H1 (cell line): Measurements from ENCODE around the gene SLC25A26. TPM values are rescaled to one million over a fixed set of nuclear protein-coding genes. Genes with fewer than 3 reads are reported as not detected.

Experiments
- CTCF ChIA-PET: fragments of 300-600 bp; sonication (Branson Sonifier 250); formaldehyde crosslinking; loops from one replicate; lab custom pipeline; 2021; ENCODE audit not compliant: partially characterized antibody; lab: Charles Lee
- POLR2A ChIA-PET: fragments of 300-600 bp; sonication (Branson Sonifier 250); formaldehyde crosslinking; loops from one replicate; lab custom pipeline; 2021; ENCODE audit warnings: inconsistent platforms; ENCODE audit not compliant: partially characterized antibody; lab: Charles Lee
- DNase-seq, 2 experiments: peaks; one replicate each; pipeline versions ENCODE4 v3.0.0 to v3.0.0-alpha.2; 2010 to 2022; ENCODE audit warnings: low spot score in 2 of 2, low read depth in 1 of 2, mixed read lengths in 1 of 2
- FAIRE-seq: peaks from 2 replicates; lab custom pipeline; 2011; peaks lifted over from hg19 to GRCh38; lab: Jason Lieb, UNC
- H2AFZ ChIP-seq: 2 replicates; pipeline ENCODE4 v1.8.1; 2012; ENCODE audit warnings: low read length, inconsistent platforms
- H2AK5ac ChIP-seq: 2 replicates; pipeline ENCODE4 v1.6.1; 2013; ENCODE audit warnings: low read depth, low read length
- H2BK120ac ChIP-seq: replicated peaks from 2 replicates; pipeline ENCODE3; 2013; ENCODE audit warnings: low read depth, low read length, inconsistent platforms
- H2BK12ac ChIP-seq: 2 replicates; pipeline ENCODE4 v1.6.1; 2013; ENCODE audit warnings: low read depth, low read length
- H2BK15ac ChIP-seq: 2 replicates; pipeline ENCODE4 v1.6.1; 2013; ENCODE audit warnings: low read length
- H2BK20ac ChIP-seq: 2 replicates; pipeline ENCODE4 v1.6.1; 2013; ENCODE audit warnings: low read length
- H2BK5ac ChIP-seq: 2 replicates; pipeline ENCODE4 v1.6.1; 2013; ENCODE audit warnings: low read depth, low read length
- H3K14ac ChIP-seq: 2 replicates; pipeline ENCODE4 v1.6.1; 2013; ENCODE audit warnings: inconsistent platforms; ENCODE audit not compliant: insufficient read length
- H3K18ac ChIP-seq: 2 replicates; pipeline ENCODE4 v1.6.1; 2013; ENCODE audit warnings: low read length; ENCODE audit errors: extremely low read depth
- H3K23ac ChIP-seq: 2 replicates; pipeline ENCODE4 v1.6.1; 2013; ENCODE audit warnings: inconsistent platforms; ENCODE audit not compliant: insufficient read length
- H3K23me2 ChIP-seq: 2 replicates; pipeline ENCODE4 v1.6.1; 2013; ENCODE audit warnings: low read depth, low read length
- H3K27ac ChIP-seq: 2 replicates; pipeline ENCODE4 v1.6.1; 2011; ENCODE audit warnings: low read depth, low read length, inconsistent platforms
- H3K27me3 ChIP-seq, 4 experiments: replicated peaks in 1 of 4; 1 replicate in 1 of 4; 2 replicates in 3 of 4; pipeline versions ENCODE4 v1.6.1 to v1.8.1; 2011 to 2013; ENCODE audit warnings: low read length in 3 of 4, mild to moderate bottlenecking in 3 of 4, inconsistent platforms in 2 of 4, mixed read lengths in 2 of 4, moderate library complexity in 1 of 4; ENCODE audit not compliant: control insufficient read depth in 3 of 4, insufficient read depth in 3 of 4; ENCODE audit errors: extremely low read depth in 1 of 4
- H3K36me3 ChIP-seq, 4 experiments: 2 replicates each; pipeline versions ENCODE4 v1.6.1 to v1.8.1; 2011 to 2013; ENCODE audit warnings: mild to moderate bottlenecking in 4 of 4, low read length in 3 of 4, moderate library complexity in 2 of 4, control low read depth in 1 of 4, inconsistent platforms in 1 of 4; ENCODE audit not compliant: insufficient read depth in 4 of 4, control insufficient read depth in 2 of 4
- H3K4ac ChIP-seq: replicated peaks from 2 replicates; pipeline ENCODE3; 2013; ENCODE audit warnings: low read length, low read depth, mixed read lengths, inconsistent platforms; ENCODE audit not compliant: insufficient read length
- H3K4me1 ChIP-seq, 4 experiments: replicated peaks in 1 of 4; 1 replicate in 1 of 4; 2 replicates in 3 of 4; pipeline versions ENCODE4 v1.6.1 to v1.8.1; 2011 to 2013; ENCODE audit warnings: low read length in 3 of 4, inconsistent platforms in 2 of 4, mixed read lengths in 1 of 4; ENCODE audit not compliant: insufficient read depth in 4 of 4, control insufficient read depth in 3 of 4
- H3K4me2 ChIP-seq, 2 experiments: 2 replicates each; pipeline versions ENCODE4 v1.6.1 to v1.8.1; 2011 to 2013; ENCODE audit warnings: low read depth in 2 of 2, low read length in 2 of 2, control low read depth in 1 of 2, inconsistent platforms in 1 of 2, mild to moderate bottlenecking in 1 of 2; ENCODE audit not compliant: insufficient read depth in 1 of 2
- H3K4me3 ChIP-seq, 4 experiments: fragments of 200-600, 300-600 bp in 1 of 4; sonication (generic), shearing (Covaris generic), sonication (Bioruptor Twin) in 1 of 4; 2 replicates each; pipeline versions ENCODE4 v1.5.1 to v1.8.1; 2011 to 2016; ENCODE audit warnings: low read length in 4 of 4, low read depth in 3 of 4, control low read depth in 2 of 4, inconsistent platforms in 2 of 4, mild to moderate bottlenecking in 2 of 4, mixed read lengths in 1 of 4, moderate library complexity in 1 of 4; ENCODE audit not compliant: insufficient read depth in 2 of 4; ENCODE audit errors: extremely low read depth in 1 of 4
- H3K56ac ChIP-seq: replicated peaks from 2 replicates; pipeline ENCODE3; 2013; ENCODE audit warnings: low read depth, mild to moderate bottlenecking, mixed read lengths, low read length, inconsistent platforms; ENCODE audit not compliant: insufficient read length
- H3K79me1 ChIP-seq: 2 replicates; pipeline ENCODE4 v1.6.1; 2013; ENCODE audit warnings: low read depth, low read length, control low read depth
- H3K79me2 ChIP-seq, 2 experiments: 2 replicates each; pipeline versions ENCODE4 v1.6.1 to v1.8.1; 2012 to 2013; ENCODE audit warnings: low read length in 2 of 2, mild to moderate bottlenecking in 2 of 2, inconsistent platforms in 1 of 2; ENCODE audit not compliant: insufficient read depth in 2 of 2, control insufficient read depth in 1 of 2
- H3K9ac ChIP-seq, 4 experiments: replicated peaks in 1 of 4; 1 replicate in 1 of 4; 2 replicates in 3 of 4; pipeline versions ENCODE4 v1.6.1 to v1.8.1; 2011 to 2013; ENCODE audit warnings: low read depth in 3 of 4, low read length in 3 of 4, control low read depth in 2 of 4, mild to moderate bottlenecking in 2 of 4, moderate library complexity in 2 of 4, inconsistent platforms in 1 of 4; ENCODE audit errors: extremely low read depth in 1 of 4
- H3K9me3 ChIP-seq, 2 experiments: 2 replicates each; pipeline versions ENCODE4 v1.6.1 to v1.8.1; 2012 to 2013; ENCODE audit warnings: mild to moderate bottlenecking in 2 of 2, moderate library complexity in 2 of 2, control low read depth in 1 of 2, inconsistent platforms in 1 of 2, low read depth in 1 of 2, low read length in 1 of 2, mixed read lengths in 1 of 2; ENCODE audit not compliant: insufficient read depth in 2 of 2
- H4K20me1 ChIP-seq, 2 experiments: replicated peaks in 1 of 2; 2 replicates each; pipeline versions ENCODE3 to v1.8.1; 2011 to 2013; ENCODE audit warnings: inconsistent platforms in 2 of 2, low read length in 2 of 2, mild to moderate bottlenecking in 1 of 2; ENCODE audit not compliant: insufficient read depth in 2 of 2, control insufficient read depth in 1 of 2
- H4K5ac ChIP-seq: 2 replicates; pipeline ENCODE4 v1.6.1; 2013; ENCODE audit warnings: low read length, low read depth, mixed read lengths, inconsistent platforms; ENCODE audit not compliant: insufficient read length
- H4K8ac ChIP-seq: 2 replicates; pipeline ENCODE4 v1.8.0; 2013; ENCODE audit warnings: mild to moderate bottlenecking, moderate library complexity, low read length, inconsistent platforms; ENCODE audit not compliant: insufficient read depth; ENCODE audit errors: extremely low read depth
- H4K91ac ChIP-seq: replicated peaks from 2 replicates; pipeline ENCODE3; 2013; ENCODE audit warnings: low read length, mixed read lengths, inconsistent platforms; ENCODE audit not compliant: insufficient read length
- BCL11A ChIP-seq, 2 experiments: IDR thresholded peaks; one replicate each; pipeline ENCODE4 v1.6.1; 2011; ENCODE audit warnings: low read depth in 2 of 2, low read length in 2 of 2, mild to moderate bottlenecking in 2 of 2
- BRCA1 ChIP-seq: IDR thresholded peaks from 2 replicates; pipeline ENCODE4 v1.6.1; 2012; ENCODE audit warnings: low read depth, low read length, improper control_type of control experiment
- CBX8 ChIP-seq: fragments of 300-800, 300-1000 bp; sonication (generic); IDR thresholded peaks from 2 replicates; pipeline ENCODE4 v1.7.1; 2016; ENCODE audit warnings: low read depth, low read length, borderline replicate concordance
- KDM4A ChIP-seq: IDR thresholded peaks from one replicate; pipeline ENCODE4 v1.7.1; 2012; ENCODE audit warnings: low read depth, mild to moderate bottlenecking, moderate library complexity, low read length, inconsistent platforms; ENCODE audit not compliant: severe bottlenecking
- MAFK ChIP-seq: IDR thresholded peaks from 2 replicates; pipeline ENCODE4 v1.6.1; 2012; ENCODE audit warnings: low read depth, mild to moderate bottlenecking, improper control_type of control experiment, low read length
- POLR2A ChIP-seq, 2 experiments: IDR thresholded peaks; 1 replicate in 1 of 2; 2 replicates in 1 of 2; pipeline ENCODE4 v1.6.1; 2011; ENCODE audit warnings: low read depth in 2 of 2, low read length in 2 of 2, mild to moderate bottlenecking in 2 of 2; ENCODE audit errors: control extremely low read depth in 1 of 2
- SP1 ChIP-seq: IDR thresholded peaks from 2 replicates; pipeline ENCODE4 v1.6.1; 2011; ENCODE audit warnings: low read depth, low read length
- WGBS, 2 experiments: shearing (Covaris generic) in 1 of 2; methylation state at CpG; one replicate each; pipeline versions ENCODE4 v1.1.6 to v1.1.7; 2013 to 2015; ENCODE audit warnings: low lambda C conversion rate in 2 of 2, mixed read lengths in 2 of 2, inconsistent platforms in 1 of 2, low coverage in 1 of 2, missing lambda C conversion rate in 1 of 2; ENCODE audit not compliant: insufficient replicate concordance in 2 of 2, insufficient coverage in 1 of 2, insufficient read length in 1 of 2; ENCODE audit errors: extremely low coverage in 1 of 2, missing lambda C conversion rate in 1 of 2; 5-methylcytosine and 5-hydroxymethylcytosine counted together
- polyA plus RNA-seq, 7 experiments: library from polyadenylated mRNA; depleted of rRNA in 3 of 7; stranded (reverse) in 5 of 7; unstranded in 2 of 7; fragments of >200 nt in 5 of 7; fragments of 200-250 nt in 2 of 7; gene quantifications; 1 replicate in 5 of 7; 2 replicates in 1 of 7; 4 replicates in 1 of 7; pipeline versions ENCODE4 v1.2.1 to v1.2.3, GENCODE V29; 2011 to 2013; ENCODE audit warnings: missing spikeins in 2 of 7, mixed read lengths in 2 of 7
- total RNA-seq: library from RNA; stranded (reverse); fragmentation: NEBNext Ultra II Directional; extraction: Animal tissue kit (Norgen Biotek cat#: 25700); gene quantifications from 2 replicates; pipeline ENCODE4 v1.2.1, GENCODE V29; 2021
- TF ChIP-seq, protein P1 (sequence below): IDR thresholded peaks from 2 replicates; pipeline ENCODE4 v1.6.1; 2011; ENCODE audit warnings: low read length, improper control_type of control experiment
- TF ChIP-seq, protein P2 (sequence below): IDR thresholded peaks from 2 replicates; pipeline ENCODE4 v1.6.1; 2012; ENCODE audit warnings: inconsistent platforms

The SLC25A26 gene
- total and polyA plus RNA-seq, 2 of the 8 experiments (the other 6 are each of a cell fraction or from before 2014, with no cell fraction given) = 30.0 to 37.0 TPM

DNA sequence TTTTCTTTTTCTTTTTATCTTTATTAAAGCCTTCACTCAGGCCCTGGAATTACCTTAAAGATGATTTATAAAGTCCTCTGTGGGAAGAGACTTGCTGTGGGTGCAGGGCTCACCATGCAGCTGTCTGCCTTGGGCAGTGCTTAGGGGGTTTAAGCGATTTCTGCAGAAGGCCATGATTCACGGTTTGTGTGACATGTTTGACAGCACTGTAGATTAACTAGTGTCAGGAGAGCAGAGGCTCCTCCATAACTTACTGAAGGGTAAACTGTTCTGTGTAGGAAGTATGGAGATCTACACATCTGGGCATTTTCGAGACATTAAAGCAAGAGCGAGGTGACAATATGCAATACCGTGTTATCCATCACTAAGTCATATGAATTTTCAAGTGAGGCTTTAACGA is 142.3 kb downstream of the SLC25A26 start:
- no peak overlapping the region for H3K14ac ChIP-seq
- POLR2A ChIA-PET = no interaction called here
- H2BK20ac ChIP-seq = no peak overlapping the region
- H4K5ac ChIP-seq = no peak overlapping the region
- H3K56ac ChIP-seq = no peak overlapping the region
- H2BK12ac ChIP-seq = no peak overlapping the region
- no peak overlapping the region for H3K18ac ChIP-seq
- H2BK15ac ChIP-seq = no peak overlapping the region
- no peaks in the 10 kb centered on the region for H3K79me2 ChIP-seq
- H3K4ac ChIP-seq = no peak overlapping the region
- H3K23me2 ChIP-seq = no peaks in the 10 kb centered on the region
- DNase-seq (no peak), FAIRE-seq (no peak)
- H3K9me3 ChIP-seq = no peaks in the 10 kb centered on the region
- no peaks in the 10 kb centered on the region for H3K36me3 ChIP-seq
- H3K23ac ChIP-seq = no peak overlapping the region
- no peak overlapping the region for H2AFZ ChIP-seq
- H3K4me3 ChIP-seq = no peak overlapping the region
- H3K4me1 ChIP-seq = peaks cover 3 to 11% (median 5%) of the 10 kb centered on the region in 4 experiments; a peak in 5 of 7 replicates
- CTCF ChIA-PET = interaction anchor here (0.5 to 4.0 kb wide), 4 partner anchors 9 to 112 kb away, joined by 3 to 17 read pairs (median 4); no protein-coding TSS in a partner anchor
- H2BK120ac ChIP-seq = no peak overlapping the region
- no peak overlapping the region for H4K91ac ChIP-seq
- H3K27ac ChIP-seq = no peak overlapping the region
- no peak overlapping the region for H2AK5ac ChIP-seq
- TF ChIP-seq, protein P1, sequence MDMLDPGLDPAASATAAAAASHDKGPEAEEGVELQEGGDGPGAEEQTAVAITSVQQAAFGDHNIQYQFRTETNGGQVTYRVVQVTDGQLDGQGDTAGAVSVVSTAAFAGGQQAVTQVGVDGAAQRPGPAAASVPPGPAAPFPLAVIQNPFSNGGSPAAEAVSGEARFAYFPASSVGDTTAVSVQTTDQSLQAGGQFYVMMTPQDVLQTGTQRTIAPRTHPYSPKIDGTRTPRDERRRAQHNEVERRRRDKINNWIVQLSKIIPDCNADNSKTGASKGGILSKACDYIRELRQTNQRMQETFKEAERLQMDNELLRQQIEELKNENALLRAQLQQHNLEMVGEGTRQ = no peak
- TF ChIP-seq CBX8 (no peak), POLR2A (IDR thresholded peaks at IDR 0.05; ENCODE audit: control extremely low read depth in 1 of 2, low read depth in 2 of 2, low read length in 2 of 2) (no peak), BRCA1 (no peak), SP1 (no peak), MAFK (no peak), BCL11A (IDR thresholded peaks at IDR 0.05; ENCODE audit: low read depth in 2 of 2, low read length in 2 of 2) (no peak), KDM4A (no peak)
- TF ChIP-seq, protein P2, sequence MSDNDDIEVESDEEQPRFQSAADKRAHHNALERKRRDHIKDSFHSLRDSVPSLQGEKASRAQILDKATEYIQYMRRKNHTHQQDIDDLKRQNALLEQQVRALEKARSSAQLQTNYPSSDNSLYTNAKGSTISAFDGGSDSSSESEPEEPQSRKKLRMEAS = no peak
- 94% methylated on average over 6 of the region's 6 CpGs; no CpG with 5 or more reads in 1 of the 2 experiments for WGBS, 2 experiments
- no peak overlapping the region for H4K8ac ChIP-seq
- H4K20me1 ChIP-seq = no peaks in the 10 kb centered on the region
- no peak overlapping the region for H3K4me2 ChIP-seq
- H3K27me3 ChIP-seq = no peaks in the 10 kb centered on the region
- H2BK5ac ChIP-seq = no peak overlapping the region
- H3K9ac ChIP-seq = no peak overlapping the region
- no peaks in the 10 kb centered on the region for H3K79me1 ChIP-seq
